ENCODE data around the gene HOXC9. TPM values are rescaled to one million over a fixed set of nuclear protein-coding genes. Genes with fewer than 3 reads are reported as not detected.
A peak's percentile ranks its signal among the peaks of the same experiment; 100 is the strongest.

The HOXC9 gene
- total and polyA plus RNA-seq, 5 experiments from 2014 or later: not detected

DNA sequence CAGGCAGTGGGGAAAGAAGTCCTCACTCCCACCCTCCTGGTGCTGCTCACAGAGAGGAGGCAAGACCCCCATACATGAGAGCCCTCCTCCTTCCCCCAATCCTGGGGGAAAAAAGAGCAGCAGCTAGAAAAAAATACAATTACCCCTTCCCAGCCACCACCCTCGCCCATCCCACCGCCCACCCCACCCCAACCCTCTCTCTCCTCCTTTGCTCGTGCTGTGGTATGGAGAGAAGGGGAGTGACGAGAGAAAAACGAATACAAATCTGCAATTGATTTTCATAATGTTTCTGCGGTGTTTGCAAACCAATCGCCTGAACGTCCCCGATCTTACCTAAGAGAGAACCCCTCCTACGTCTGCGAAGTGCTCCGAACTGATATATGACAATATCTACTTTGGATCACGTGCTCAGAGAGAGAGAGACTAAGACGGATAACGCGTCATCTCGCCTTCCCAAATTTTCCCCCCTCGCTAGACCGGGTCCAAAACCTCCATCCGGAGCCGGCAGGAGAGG, 27.2 kb upstream of the HOXC9 start, which contains the start of gene HOXC11:
Gene HOXC11, plus strand, starts transcription at position 405 of the 514 bp plus-strand sequence. CDS start 116 bp downstream, outside the sequence.
- Mint-ChIP-seq H3K36me3 (peaks cover 5 to 14% (median 8%) of the 10 kb centered on the region in 3 donors), H3K4me1 (peaks cover 8 to 28% (median 21%) of the 10 kb centered on the region in 4 donors), H3K27ac (peak within 1 kb of the TSS in 5 of 10 donors; percentile 41 to 90 (median 60)), H3K4me3 (peak within 1 kb of the TSS; percentile 47 to 82 (median 70)), H3K9me3 (peaks cover 0 to 21% (median 11%) of the 10 kb centered on the region in 9 donors), H3K27me3 (peaks cover 57 to 98% (median 81%) of the 10 kb centered on the region in 5 donors)
- DNase-seq: peak in 1 of 10 donors; percentile 52
- POLR2A ChIA-PET: no interaction called here
- no peak for ATAC-seq

DNA sequence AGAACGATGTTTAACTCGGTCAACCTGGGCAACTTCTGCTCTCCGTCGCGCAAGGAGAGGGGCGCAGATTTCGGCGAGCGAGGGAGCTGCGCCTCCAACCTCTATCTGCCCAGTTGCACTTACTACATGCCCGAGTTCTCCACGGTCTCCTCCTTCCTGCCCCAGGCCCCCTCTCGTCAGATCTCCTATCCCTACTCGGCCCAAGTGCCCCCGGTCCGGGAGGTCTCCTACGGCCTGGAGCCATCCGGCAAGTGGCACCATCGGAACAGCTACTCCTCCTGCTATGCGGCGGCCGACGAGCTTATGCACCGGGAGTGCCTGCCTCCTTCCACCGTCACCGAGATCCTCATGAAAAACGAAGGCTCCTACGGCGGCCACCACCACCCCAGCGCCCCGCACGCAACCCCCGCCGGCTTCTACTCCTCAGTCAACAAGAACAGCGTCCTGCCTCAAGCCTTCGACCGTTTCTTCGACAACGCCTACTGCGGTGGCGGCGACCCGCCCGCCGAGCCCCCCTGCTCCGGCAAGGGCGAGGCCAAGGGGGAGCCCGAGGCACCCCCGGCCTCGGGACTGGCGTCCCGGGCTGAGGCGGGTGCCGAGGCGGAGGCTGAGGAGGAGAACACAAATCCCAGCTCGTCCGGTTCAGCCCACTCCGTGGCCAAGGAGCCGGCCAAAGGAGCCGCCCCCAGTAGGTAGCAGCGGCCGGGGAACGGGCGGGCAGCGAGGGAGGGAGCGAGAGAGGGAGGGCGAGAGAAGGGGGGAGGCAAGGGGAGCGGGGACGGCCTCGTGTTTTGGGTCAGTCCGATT, 26.5 kb upstream of the HOXC9 start:
- peak in 1 of 10 donors; percentile 63 for DNase-seq
- peak; percentile 25 to 40 for ATAC-seq
- peaks cover 0 to 22% (median 11%) of the 10 kb centered on the region in 9 donors for H3K9me3 Mint-ChIP-seq
- peaks cover 55 to 98% (median 79%) of the 10 kb centered on the region in 5 donors for H3K27me3 Mint-ChIP-seq
- H3K36me3 Mint-ChIP-seq: peaks cover 5 to 14% (median 8%) of the 10 kb centered on the region in 3 donors
- peak overlapping the region in 5 of 10 donors; percentile 41 to 90 (median 60) for H3K27ac Mint-ChIP-seq
- H3K4me1 Mint-ChIP-seq: peaks cover 8 to 28% (median 21%) of the 10 kb centered on the region in 4 donors
- POLR2A ChIA-PET: no interaction called here
- H3K4me3 Mint-ChIP-seq: peak overlapping the region; percentile 47 to 82 (median 70)

DNA sequence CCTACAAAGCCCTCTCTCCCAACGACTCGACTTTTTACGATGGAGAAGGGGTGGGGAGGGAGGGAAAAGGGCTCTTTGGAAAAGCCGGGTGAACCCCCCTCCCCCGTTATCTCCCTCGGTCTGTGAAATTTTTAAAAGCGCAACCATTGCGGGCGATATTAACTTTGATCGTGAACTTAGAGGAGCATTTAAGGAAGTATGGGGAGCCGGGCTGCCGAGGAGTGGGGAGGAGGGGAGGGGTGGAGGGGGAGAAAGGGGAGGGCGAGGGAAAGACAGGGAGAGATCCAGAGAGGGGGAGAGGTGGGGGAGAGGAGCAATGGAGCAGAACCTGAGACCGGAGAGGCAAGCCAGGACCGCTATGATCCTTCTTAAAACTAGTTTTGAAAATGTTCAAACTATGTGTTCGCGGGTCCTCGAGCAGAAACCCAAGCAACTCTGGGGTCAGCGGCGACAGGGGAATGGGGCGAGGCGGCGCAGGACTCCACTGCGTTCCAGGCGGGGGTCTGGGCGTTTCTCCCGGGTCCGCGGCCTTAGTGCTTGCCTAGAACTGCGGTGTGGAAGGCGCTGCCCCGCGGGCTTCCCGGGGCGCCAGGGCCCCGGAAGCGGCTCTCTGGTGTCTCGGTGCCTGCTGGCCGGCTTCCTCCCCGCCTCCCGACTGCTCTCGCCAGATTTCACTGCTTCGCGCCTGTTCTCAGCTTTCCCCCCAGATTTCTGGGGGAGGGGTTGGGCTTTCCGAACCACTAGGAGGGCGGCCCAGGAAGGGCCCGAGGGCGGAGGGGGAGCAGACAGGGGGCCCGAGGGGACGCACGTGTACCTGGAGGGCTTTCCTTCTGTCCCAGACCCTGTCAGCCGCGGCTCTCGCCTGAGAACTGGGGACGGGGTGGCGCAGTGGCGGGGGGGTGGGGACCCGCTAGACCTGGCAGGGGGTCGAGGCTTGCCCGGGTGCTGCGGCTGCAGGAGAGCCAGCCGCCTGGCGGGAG, 25.6 kb upstream of the HOXC9 start, which contains the start of gene HOTAIR:
Gene HOTAIR, minus strand, starts transcription at position 871 of the 980 bp plus-strand sequence.
- Mint-ChIP-seq H3K9me3 (peaks cover 0 to 25% (median 11%) of the 10 kb centered on the region in 9 donors), H3K27ac (peak within 1 kb of the TSS in 2 of 10 donors; percentile 52 to 66), H3K36me3 (peaks cover 5 to 14% (median 8%) of the 10 kb centered on the region in 3 donors), H3K4me3 (peak within 1 kb of the TSS; percentile 59 to 82 (median 76)), H3K27me3 (peaks cover 51 to 98% (median 80%) of the 10 kb centered on the region in 5 donors), H3K4me1 (peaks cover 8 to 28% (median 21%) of the 10 kb centered on the region in 4 donors)
- peak in 2 of 10 donors; percentile 44 to 61 for DNase-seq
- ATAC-seq: peak; percentile 67 to 68
- POLR2A ChIA-PET: no interaction called here

DNA sequence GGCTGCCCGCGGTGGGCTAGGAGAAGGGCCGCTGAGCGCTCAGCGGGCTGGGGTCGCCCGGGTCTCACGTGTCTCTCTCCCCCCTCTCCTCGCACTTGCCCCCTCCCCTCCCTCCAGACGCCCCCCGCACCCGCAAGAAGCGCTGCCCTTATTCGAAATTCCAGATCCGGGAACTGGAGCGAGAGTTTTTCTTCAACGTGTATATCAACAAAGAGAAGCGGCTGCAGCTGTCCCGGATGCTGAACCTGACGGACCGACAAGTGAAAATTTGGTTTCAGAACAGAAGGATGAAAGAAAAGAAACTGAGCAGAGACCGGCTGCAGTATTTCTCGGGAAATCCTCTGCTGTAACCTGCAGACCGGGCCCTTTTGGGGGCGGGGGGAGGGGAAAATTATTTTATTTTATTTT, 24.9 kb upstream of the HOXC9 start:
- H3K4me1 Mint-ChIP-seq: peaks cover 8 to 30% (median 21%) of the 10 kb centered on the region in 4 donors
- peaks cover 51 to 98% (median 80%) of the 10 kb centered on the region in 5 donors for H3K27me3 Mint-ChIP-seq
- H3K27ac Mint-ChIP-seq: no peak overlapping the region
- peaks cover 0 to 27% (median 11%) of the 10 kb centered on the region in 9 donors for H3K9me3 Mint-ChIP-seq
- peaks cover 5 to 14% (median 8%) of the 10 kb centered on the region in 3 donors for H3K36me3 Mint-ChIP-seq
- ATAC-seq (no peak), DNase-seq (peak in 1 of 10 donors; percentile 63)
- POLR2A ChIA-PET: no interaction called here
- H3K4me3 Mint-ChIP-seq: peak overlapping the region; percentile 30 to 77 (median 70)

DNA sequence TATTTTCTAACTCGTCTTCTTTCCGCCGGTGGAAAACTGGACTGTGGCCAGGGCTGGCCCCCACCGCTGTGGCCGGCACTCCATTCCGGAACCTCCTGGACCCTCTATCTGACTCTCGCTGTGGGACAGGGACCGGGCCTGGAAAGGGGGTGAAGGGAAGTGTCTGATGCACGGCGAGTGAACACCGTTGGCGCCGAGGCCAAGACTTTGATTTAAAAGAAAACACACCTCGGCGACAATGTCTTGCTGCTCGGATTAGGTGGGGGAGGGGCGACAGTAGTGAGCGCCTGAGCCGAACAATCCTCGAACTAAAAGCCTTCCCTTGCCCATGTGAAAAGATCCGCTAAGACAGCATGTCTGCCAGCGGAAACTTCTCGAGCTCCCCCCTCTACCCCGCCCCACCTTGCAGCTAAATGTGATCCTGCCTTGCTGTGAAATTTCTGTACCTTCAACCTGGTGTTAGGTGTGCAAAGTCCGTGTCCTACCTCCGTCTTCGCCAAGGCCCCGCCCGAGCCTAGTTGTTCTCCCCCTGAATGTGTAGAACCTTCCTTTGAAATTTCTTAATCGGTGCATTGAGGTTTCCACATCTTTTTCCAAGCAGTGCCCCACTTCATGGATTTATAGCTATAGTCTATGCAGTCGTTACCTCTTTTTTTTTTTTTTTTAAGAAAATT, 24.3 kb upstream of the HOXC9 start:
- Mint-ChIP-seq H3K27me3 (peaks cover 56 to 98% (median 80%) of the 10 kb centered on the region in 5 donors), H3K36me3 (peaks cover 5 to 14% (median 8%) of the 10 kb centered on the region in 3 donors), H3K4me3 (peak overlapping the region; percentile 38 to 77 (median 71)), H3K9me3 (peaks cover 0 to 27% (median 11%) of the 10 kb centered on the region in 9 donors), H3K27ac (peak overlapping the region in 2 of 10 donors; percentile 52 to 66), H3K4me1 (peaks cover 8 to 35% (median 21%) of the 10 kb centered on the region in 4 donors)
- ATAC-seq (no peak), DNase-seq (peak in 1 of 10 donors; percentile 54)
- POLR2A ChIA-PET: interaction anchor here (0.6 kb wide), 2 partner anchors 10 to 1740 kb away, joined by 3 to 4 read pairs; partner anchors contain the start of gene BLOC1S1

DNA sequence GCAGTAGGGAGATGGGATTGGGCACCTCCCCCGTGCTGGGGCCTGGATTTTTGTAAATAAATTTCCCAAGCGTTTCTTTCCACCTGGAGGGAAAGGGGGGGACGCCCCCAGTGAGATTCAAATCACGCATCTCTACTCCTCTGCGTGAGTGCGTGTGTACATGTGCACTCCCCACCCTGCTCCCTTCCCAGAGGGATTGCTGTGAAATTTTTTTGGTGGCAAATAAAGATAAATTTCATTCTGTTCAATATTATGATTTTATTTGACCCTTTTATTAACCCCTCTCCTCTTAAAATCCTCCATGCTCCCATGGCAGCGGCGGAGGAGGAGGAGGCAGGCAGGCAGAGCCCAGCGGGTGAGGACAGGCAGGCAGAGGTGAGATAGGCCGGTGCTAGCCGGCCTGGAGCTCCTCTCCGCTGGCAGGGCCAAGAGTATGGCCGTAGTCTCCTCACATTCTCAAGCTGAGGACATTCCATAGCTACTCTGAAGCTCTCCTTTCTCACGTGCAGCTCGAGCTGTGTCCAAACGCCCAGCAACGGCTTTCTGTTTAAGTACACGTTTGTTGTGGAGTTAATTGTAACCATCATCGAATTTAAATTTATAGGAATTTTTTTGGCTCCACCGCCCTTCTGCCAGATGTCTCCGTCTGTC, 23.7 kb upstream of the HOXC9 start:
- DNase-seq: no peak
- Mint-ChIP-seq H3K9me3 (peaks cover 0 to 27% (median 11%) of the 10 kb centered on the region in 9 donors), H3K36me3 (peaks cover 5 to 14% (median 8%) of the 10 kb centered on the region in 3 donors), H3K4me3 (peak overlapping the region in 2 of 10 donors; percentile 14 to 77), H3K27me3 (peaks cover 56 to 98% (median 80%) of the 10 kb centered on the region in 5 donors), H3K4me1 (peaks cover 8 to 41% (median 23%) of the 10 kb centered on the region in 4 donors), H3K27ac (peak overlapping the region in 1 of 10 donors; percentile 66)
- no peak for ATAC-seq
- POLR2A ChIA-PET: interaction anchor here (0.6 kb wide), 3 partner anchors 11 to 1740 kb away, joined by 3 to 4 read pairs (median 3); partner anchors contain the start of gene BLOC1S1

DNA sequence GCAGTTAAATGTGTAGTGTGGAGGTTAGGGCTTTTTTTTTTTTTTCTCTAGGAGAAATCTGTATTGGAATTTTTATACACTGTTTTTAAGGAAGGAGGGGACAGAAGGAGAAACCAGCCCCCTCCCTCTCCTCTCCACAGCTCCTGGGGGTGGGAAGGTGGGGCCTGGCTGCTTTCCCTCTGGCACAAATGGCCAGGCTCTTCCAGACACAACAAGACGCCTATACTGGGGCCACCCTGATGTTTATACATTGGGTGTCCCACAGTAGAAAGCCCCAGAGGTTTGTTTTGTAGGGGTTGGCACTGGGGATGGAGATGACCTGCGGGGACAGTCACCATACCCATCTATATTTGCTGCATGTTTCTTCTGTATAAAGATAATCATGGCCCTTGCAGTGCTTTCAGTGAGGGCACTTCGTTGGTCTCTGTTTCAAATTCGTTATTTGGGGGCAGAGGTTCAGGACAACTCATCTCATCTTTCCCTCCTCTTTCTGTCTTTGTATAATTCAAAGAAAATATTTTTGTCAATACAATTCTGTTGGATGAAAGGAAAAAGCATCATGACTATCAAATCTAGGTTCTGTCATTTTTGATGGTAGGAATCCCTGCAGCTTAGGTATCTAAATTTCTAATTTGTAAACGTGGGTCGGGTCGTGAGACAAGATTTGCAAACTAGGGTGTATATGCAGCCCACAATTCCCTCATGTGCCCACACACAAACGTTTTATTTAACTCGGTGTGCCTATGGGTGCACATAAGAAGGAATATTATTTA, 23.0 kb upstream of the HOXC9 start:
- no peak overlapping the region for H3K27ac Mint-ChIP-seq
- peak overlapping the region in 1 of 10 donors; percentile 14 for H3K4me3 Mint-ChIP-seq
- DNase-seq: peak in 1 of 10 donors; percentile 7
- peaks cover 0 to 26% (median 10%) of the 10 kb centered on the region in 9 donors for H3K9me3 Mint-ChIP-seq
- no peak for ATAC-seq
- H3K4me1 Mint-ChIP-seq: peaks cover 8 to 41% (median 23%) of the 10 kb centered on the region in 4 donors
- H3K36me3 Mint-ChIP-seq: peaks cover 5 to 14% (median 8%) of the 10 kb centered on the region in 3 donors
- POLR2A ChIA-PET: interaction anchor here (0.6 kb wide), 1 partner anchor 13 kb away, joined by 3 read pairs; no protein-coding TSS in a partner anchor
- H3K27me3 Mint-ChIP-seq: peaks cover 52 to 98% (median 80%) of the 10 kb centered on the region in 5 donors

DNA sequence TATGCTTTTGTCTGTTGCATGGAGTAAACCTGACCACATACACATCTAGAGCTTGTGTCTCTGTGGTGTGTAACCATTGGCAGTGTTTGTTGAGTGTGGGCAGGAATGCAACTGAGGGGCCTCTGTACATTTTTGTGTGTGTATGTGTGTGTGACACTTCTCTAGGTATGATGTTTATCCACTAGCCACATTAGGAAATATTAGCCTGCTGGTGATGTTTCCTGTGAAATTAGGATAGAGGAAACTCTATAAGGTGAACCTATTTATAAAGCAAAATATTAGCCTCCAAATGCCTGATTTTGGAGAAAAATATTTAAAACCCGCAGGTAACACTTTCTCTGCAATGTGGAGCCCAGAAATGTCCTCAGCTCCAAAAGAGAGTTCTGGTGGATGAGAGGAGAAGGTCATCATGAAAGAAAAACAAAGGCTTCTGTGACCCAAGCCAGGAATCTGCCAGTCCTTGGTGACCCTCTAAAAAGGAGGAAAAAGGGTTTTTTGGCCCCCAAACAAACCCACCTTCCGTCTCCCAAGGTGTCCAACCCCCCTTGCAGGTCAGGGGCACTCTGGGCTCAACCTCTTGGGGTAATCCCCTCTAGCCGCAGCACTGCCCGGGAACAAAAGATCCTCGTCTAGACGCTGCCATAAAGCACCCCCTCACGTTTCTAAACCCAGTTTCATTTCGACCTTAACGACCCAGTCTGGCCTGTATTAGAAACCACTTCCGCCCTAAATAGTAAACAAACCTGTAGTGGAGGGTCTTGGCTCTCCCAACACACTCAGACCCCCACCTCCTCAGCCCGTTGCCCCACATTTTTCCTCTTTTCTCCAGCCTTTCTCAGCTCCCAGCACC, 22.1 kb upstream of the HOXC9 start:
- Mint-ChIP-seq H3K27ac (no peak overlapping the region), H3K36me3 (peaks cover 2 to 14% (median 8%) of the 10 kb centered on the region in 3 donors), H3K4me1 (peaks cover 8 to 40% (median 23%) of the 10 kb centered on the region in 4 donors), H3K9me3 (peaks cover 0 to 27% (median 6%) of the 10 kb centered on the region in 9 donors), H3K4me3 (no peak overlapping the region), H3K27me3 (peaks cover 51 to 98% (median 77%) of the 10 kb centered on the region in 5 donors)
- no peak for ATAC-seq
- no peak for DNase-seq
- POLR2A ChIA-PET: no interaction called here

DNA sequence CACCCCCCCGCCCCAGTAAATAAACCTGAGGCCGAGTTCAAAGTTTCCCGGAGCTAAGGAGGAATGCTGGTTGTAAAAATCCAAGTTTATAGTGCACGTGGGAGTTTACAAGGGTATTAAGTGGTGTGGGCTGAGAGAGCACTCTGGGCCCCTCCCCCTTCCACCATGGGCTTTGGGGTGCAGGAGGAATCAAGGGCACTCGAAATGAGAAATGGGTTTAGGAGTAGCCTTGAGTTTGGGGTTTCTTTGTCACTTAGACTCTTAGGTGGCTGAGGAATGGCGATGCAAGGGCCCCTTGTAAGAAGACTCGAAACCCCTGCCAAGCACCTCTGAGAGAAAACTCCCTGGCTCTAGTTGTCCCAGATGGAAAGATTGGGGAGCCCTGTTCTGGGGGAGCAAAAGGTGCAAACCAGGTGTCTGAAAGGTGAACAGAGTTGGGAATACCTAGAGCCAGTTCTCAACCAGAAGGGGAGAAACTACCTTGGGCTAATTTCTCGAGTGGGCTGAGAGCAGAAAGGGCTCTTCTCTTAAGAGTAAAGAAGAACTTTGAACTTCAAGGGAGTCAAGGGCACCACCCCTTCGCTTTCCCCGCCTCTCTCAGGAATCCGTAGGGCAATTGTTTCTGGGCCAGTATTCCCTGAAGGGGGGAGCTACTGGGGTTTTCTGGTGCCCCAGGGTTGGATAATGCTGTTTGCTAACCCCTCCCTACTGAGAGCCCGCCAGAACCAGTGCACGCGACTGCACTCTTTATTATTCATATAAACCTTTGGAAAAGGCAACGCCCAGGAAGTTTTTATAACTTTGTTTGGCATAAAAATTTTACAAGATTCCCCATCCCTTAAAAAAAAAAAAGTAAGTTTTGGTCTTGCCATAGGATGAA, 21.2 kb upstream of the HOXC9 start:
- DNase-seq (no peak), ATAC-seq (no peak)
- H3K4me1 Mint-ChIP-seq: peaks cover 4 to 31% (median 18%) of the 10 kb centered on the region in 4 donors
- no peak overlapping the region for H3K27ac Mint-ChIP-seq
- H3K36me3 Mint-ChIP-seq: peaks cover 2 to 9% (median 4%) of the 10 kb centered on the region in 3 donors
- peaks cover 51 to 98% (median 79%) of the 10 kb centered on the region in 5 donors for H3K27me3 Mint-ChIP-seq
- POLR2A ChIA-PET: interaction anchor here (0.7 kb wide), 1 partner anchor 37 kb away, joined by 3 read pairs; no protein-coding TSS in a partner anchor
- H3K4me3 Mint-ChIP-seq: peak overlapping the region in 1 of 10 donors; percentile 20
- peaks cover 0 to 23% (median 0%) of the 10 kb centered on the region in 9 donors for H3K9me3 Mint-ChIP-seq
